ENCODE data around the gene MOB2. TPM values are rescaled to one million over a fixed set of nuclear protein-coding genes. Genes with fewer than 3 reads are reported as not detected.

The MOB2 gene
- total and polyA plus RNA-seq, 2 of the 13 experiments (the other 11 are each of a cell fraction or from before 2014, with no cell fraction given): 21.8 to 27.7 TPM

DNA sequence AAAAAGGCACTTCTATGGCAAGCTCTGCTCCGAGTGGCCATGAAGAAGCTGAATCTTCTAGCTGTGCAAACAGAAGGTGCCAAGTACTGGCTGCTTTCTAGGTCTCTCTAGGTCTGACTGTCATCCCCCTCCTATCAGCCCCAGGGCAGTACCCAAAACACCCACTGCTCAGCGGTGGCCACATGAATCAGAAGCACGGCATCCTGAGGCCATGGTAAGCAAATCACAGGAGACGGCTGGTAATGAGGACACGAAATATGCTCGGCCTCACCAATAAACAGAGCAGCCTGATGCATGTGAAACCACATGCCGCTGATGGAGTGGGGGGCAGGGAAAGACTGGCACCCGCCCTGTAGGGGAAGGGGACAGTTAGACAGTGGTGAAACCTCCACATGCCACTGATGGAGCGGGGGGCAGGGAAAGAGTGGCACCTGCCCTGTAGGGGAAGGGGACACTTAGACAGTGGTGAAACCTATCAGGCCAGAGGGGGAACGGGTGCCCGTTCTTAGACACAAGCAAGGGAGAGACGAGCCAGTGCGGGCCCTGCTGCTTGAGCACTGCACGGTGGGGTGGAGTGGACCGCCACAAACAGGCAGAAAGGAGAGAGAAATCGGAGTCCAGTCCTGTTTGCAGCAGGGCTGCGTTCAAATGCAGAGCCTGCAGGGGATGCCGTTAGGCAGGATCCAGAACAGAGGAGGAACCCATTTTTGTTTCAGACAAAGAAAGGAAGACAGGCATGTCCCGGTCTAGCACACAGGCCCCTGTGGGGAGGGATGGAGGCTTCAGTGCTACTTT, 29.9 kb upstream of the MOB2 start:
- no peak for FAIRE-seq
- no peak for DNase-seq (ENCODE audit: low spot score)

More for the DNA sequence above, 29.9 kb upstream of the MOB2 start:
- Histone ChIP-seq H2AFZ (ENCODE audit: low read length) (no peak overlapping the region), H4K20me1 (ENCODE audit: insufficient read depth, low read length) (peaks cover 51% of the 10 kb centered on the region), H3K79me2 (ENCODE audit: insufficient read depth, low read length) (peaks cover 2% of the 10 kb centered on the region), H3K9ac (ENCODE audit: insufficient read depth, low read depth, low read length) (no peak overlapping the region), H3K9me3 (ENCODE audit: low read length) (no peaks in the 10 kb centered on the region), H3K27me3 (ENCODE audit: control insufficient read depth in 1 of 2, insufficient read depth in 2 of 2, low read length in 2 of 2) (no peaks in the 10 kb centered on the region), H3K4me1 (ENCODE audit: insufficient read depth, low read length) (no peaks in the 10 kb centered on the region), H3K4me3 (replicated peaks in 1 of 3; ENCODE audit: insufficient read depth in 1 of 3, low read depth in 2 of 3, low read length in 3 of 3) (no peak overlapping the region), H3K4me2 (ENCODE audit: low read depth, low read length) (no peak overlapping the region), H3K27ac (ENCODE audit: extremely low read length, insufficient read depth, low read length) (no peak overlapping the region), H3K36me3 (replicated peaks in 1 of 2; ENCODE audit: control insufficient read depth in 1 of 2, insufficient read depth in 2 of 2, low read length in 2 of 2) (no peaks in the 10 kb centered on the region)
- ATAC-seq: no peak
- intact Hi-C loops (cut with micrococcal nuclease; ENCODE audit: unreplicated experiment): no loop called here
- ChIA-PET CTCF (ENCODE audit: low intra/inter-chr PET ratio, low total read pairs) (interaction anchor here (1.2 to 1.7 kb wide), 3 partner anchors 223 to 401 kb away, joined by 3 to 11 read pairs (median 9); no protein-coding TSS in a partner anchor), POLR2A (no interaction called here)
- WGBS (ENCODE audit: low lambda C conversion rate): 71% methylated on average over 19 of the region's 19 CpGs
- in situ Hi-C loops (cut with HindIII; ENCODE audit: extremely low pct_ligation_motif_present, low pct_unique_long_range_greater_than_20kb): no loop called here
- BruUV-seq (replicated peaks): no TSS peak
- TF ChIP-seq SAFB2 (CRISPR knock-in tag; IDR thresholded peaks at IDR 0.05; ENCODE audit: borderline replicate concordance, low read depth) (no peak), NCOA5 (CRISPR knock-in tag; IDR thresholded peaks at IDR 0.05) (no peak), RFX3 (CRISPR knock-in tag; IDR thresholded peaks at IDR 0.05) (no peak), PHF20 (CRISPR knock-in tag; IDR thresholded peaks at IDR 0.05) (no peak), TCF7 (IDR thresholded peaks at IDR 0.05; ENCODE audit: low read depth) (no peak), ZNF3 (CRISPR knock-in tag; IDR thresholded peaks at IDR 0.05) (no peak), ZNF33A (CRISPR knock-in tag; IDR thresholded peaks at IDR 0.05; ENCODE audit: borderline replicate concordance) (no peak)
- TF ChIP-seq, protein P1, sequence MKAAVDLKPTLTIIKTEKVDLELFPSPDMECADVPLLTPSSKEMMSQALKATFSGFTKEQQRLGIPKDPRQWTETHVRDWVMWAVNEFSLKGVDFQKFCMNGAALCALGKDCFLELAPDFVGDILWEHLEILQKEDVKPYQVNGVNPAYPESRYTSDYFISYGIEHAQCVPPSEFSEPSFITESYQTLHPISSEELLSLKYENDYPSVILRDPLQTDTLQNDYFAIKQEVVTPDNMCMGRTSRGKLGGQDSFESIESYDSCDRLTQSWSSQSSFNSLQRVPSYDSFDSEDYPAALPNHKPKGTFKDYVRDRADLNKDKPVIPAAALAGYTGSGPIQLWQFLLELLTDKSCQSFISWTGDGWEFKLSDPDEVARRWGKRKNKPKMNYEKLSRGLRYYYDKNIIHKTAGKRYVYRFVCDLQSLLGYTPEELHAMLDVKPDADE (CRISPR knock-in tag; IDR thresholded peaks at IDR 0.05): no peak
- TF ChIP-seq, protein P2, sequence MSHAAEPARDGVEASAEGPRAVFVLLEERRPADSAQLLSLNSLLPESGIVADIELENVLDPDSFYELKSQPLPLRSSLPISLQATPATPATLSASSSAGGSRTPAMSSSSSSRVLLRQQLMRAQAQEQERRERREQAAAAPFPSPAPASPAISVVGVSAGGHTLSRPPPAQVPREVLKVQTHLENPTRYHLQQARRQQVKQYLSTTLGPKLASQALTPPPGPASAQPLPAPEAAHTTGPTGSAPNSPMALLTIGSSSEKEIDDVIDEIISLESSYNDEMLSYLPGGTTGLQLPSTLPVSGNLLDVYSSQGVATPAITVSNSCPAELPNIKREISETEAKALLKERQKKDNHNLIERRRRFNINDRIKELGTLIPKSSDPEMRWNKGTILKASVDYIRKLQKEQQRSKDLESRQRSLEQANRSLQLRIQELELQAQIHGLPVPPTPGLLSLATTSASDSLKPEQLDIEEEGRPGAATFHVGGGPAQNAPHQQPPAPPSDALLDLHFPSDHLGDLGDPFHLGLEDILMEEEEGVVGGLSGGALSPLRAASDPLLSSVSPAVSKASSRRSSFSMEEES (CRISPR knock-in tag; IDR thresholded peaks at IDR 0.05): no peak
- TF ChIP-seq, protein P3, sequence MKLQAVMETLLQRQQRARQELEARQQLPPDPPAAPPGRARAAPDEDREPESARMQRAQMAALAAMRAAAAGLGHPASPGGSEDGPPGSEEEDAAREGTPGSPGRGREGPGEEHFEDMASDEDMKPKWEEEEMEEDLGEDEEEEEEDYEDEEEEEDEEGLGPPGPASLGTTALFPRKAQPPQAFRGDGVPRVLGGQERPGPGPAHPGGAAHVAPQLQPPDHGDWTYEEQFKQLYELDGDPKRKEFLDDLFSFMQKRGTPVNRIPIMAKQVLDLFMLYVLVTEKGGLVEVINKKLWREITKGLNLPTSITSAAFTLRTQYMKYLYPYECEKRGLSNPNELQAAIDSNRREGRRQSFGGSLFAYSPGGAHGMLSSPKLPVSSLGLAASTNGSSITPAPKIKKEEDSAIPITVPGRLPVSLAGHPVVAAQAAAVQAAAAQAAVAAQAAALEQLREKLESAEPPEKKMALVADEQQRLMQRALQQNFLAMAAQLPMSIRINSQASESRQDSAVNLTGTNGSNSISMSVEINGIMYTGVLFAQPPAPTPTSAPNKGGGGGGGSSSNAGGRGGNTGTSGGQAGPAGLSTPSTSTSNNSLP (IDR thresholded peaks at IDR 0.05; ENCODE audit: low read depth, low read length): no peak
